ENCODE data around the gene KLHL17. TPM values are rescaled to one million over a fixed set of nuclear protein-coding genes. Genes with fewer than 3 reads are reported as not detected.
A peak's percentile ranks its signal among the peaks of the same experiment; 100 is the strongest.

The KLHL17 gene
- total and polyA plus RNA-seq, 9 of the 15 experiments (the other 6 are each of a cell fraction or from before 2014, with no cell fraction given): 0.14 to 84.8 (median 13.0) TPM

DNA sequence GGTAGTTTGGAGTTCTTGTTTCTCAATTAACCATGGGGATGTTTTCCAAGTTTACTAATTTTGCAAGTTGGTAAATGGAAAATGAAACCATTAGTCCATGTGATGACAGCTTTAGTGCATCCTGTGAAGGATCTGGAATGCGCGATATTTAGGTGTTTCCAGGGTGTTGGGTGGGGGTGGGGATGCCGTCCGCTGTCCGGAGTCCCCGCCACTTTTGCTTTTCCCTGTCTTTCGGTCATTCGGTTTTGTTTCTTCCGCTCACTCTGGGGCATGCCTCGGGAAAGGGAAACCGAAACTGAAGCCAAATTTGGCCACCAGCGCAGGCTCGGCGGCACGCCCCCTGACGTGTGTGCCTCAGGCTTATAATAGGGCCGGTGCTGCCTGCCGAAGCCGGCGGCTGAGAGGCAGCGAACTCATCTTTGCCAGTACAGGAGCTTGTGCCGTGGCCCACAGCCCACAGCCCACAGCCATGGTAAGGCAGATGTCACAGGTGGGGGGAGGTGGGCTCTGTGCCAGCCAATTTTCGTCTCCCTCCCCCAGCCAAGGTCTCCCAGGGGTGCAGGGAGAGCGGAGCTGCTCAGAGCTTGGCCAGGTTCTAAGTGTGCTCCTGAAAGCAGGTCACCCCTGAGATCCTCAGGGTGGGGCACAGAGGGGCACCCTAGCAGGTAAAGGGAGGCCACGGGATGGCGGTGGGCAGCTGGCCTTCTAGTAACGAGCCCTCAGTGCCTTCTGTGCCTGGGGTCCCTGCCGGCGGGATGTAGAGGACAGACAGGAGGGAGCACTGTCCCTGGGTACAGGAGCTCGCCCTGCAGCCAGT, 52.9 kb downstream of the KLHL17 start, which contains the start of gene ISG15 (continued):
- TF ChIP-seq, protein P1, sequence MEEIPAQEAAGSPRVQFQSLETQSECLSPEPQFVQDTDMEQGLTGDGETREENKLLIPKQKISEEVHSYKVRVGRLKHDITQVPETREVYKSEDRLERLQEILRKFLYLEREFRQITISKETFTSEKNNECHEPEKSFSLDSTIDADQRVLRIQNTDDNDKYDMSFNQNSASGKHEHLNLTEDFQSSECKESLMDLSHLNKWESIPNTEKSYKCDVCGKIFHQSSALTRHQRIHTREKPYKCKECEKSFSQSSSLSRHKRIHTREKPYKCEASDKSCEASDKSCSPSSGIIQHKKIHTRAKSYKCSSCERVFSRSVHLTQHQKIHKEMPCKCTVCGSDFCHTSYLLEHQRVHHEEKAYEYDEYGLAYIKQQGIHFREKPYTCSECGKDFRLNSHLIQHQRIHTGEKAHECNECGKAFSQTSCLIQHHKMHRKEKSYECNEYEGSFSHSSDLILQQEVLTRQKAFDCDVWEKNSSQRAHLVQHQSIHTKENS (CRISPR knock-in tag; IDR thresholded peaks at IDR 0.05): no peak
- TF ChIP-seq, protein P2, sequence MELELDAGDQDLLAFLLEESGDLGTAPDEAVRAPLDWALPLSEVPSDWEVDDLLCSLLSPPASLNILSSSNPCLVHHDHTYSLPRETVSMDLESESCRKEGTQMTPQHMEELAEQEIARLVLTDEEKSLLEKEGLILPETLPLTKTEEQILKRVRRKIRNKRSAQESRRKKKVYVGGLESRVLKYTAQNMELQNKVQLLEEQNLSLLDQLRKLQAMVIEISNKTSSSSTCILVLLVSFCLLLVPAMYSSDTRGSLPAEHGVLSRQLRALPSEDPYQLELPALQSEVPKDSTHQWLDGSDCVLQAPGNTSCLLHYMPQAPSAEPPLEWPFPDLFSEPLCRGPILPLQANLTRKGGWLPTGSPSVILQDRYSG (tag; conservative IDR thresholded peaks at IDR 0.05; ENCODE audit: low read depth): no peak
- TF ChIP-seq, protein P3, sequence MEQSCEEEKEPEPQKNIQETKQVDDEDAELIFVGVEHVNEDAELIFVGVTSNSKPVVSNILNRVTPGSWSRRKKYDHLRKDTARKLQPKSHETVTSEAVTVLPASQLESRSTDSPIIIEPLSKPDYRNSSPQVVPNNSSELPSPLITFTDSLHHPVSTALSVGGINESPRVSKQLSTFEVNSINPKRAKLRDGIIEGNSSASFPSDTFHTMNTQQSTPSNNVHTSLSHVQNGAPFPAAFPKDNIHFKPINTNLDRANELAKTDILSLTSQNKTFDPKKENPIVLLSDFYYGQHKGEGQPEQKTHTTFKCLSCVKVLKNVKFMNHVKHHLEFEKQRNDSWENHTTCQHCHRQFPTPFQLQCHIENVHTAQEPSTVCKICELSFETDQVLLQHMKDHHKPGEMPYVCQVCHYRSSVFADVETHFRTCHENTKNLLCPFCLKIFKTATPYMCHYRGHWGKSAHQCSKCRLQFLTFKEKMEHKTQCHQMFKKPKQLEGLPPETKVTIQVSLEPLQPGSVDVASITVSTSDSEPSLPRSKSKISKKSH (CRISPR knock-in tag; IDR thresholded peaks at IDR 0.05): no peak
- TF ChIP-seq SMC3 (conservative IDR thresholded peaks at IDR 0.05; ENCODE audit: insufficient read depth, low read depth, low read length): no peak
- TF ChIP-seq ATF7 (IDR thresholded peaks at IDR 0.05): peak; percentile 86
- TF ChIP-seq GABPB2 (CRISPR knock-in tag; conservative IDR thresholded peaks at IDR 0.05): no peak
- TF ChIP-seq PRPF4 (IDR thresholded peaks at IDR 0.05; ENCODE audit: insufficient read depth, low read depth, low read length, poor library complexity, severe bottlenecking): no peak
- no peak for TF ChIP-seq DNMT1 (IDR thresholded peaks at IDR 0.05)
- TF ChIP-seq MYC (IDR thresholded peaks at IDR 0.05; ENCODE audit: low read depth, low read length): peak; percentile 80
- no peak for TF ChIP-seq MYC (CRISPR knock-in tag; IDR thresholded peaks at IDR 0.05; ENCODE audit: borderline replicate concordance, low read depth)
- TF ChIP-seq SREBF1 (IDR thresholded peaks at IDR 0.05; ENCODE audit: borderline replicate concordance, low read depth, low read length): no peak
- no peak for TF ChIP-seq ZC3H4 (CRISPR knock-in tag; IDR thresholded peaks at IDR 0.05; ENCODE audit: borderline replicate concordance)
- TF ChIP-seq RBM39 (optimal IDR thresholded peaks at IDR 0.05; ENCODE audit: low read depth, low read length): no peak
- TF ChIP-seq KLF6 (CRISPR knock-in tag; IDR thresholded peaks at IDR 0.05; ENCODE audit: borderline replicate concordance): no peak
- no peak for TF ChIP-seq TSC22D4 (tag; IDR thresholded peaks at IDR 0.05)
- no peak for TF ChIP-seq BRCA1 (IDR thresholded peaks at IDR 0.05)
- TF ChIP-seq BRCA1 (CRISPR knock-in tag; IDR thresholded peaks at IDR 0.05): no peak
- no peak for TF ChIP-seq GATAD2A (IDR thresholded peaks at IDR 0.05)
- TF ChIP-seq, protein P4, sequence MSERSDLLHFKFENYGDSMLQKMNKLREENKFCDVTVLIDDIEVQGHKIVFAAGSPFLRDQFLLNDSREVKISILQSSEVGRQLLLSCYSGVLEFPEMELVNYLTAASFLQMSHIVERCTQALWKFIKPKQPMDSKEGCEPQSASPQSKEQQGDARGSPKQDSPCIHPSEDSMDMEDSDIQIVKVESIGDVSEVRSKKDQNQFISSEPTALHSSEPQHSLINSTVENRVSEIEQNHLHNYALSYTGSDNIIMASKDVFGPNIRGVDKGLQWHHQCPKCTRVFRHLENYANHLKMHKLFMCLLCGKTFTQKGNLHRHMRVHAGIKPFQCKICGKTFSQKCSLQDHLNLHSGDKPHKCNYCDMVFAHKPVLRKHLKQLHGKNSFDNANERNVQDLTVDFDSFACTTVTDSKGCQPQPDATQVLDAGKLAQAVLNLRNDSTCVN (CRISPR knock-in tag; IDR thresholded peaks at IDR 0.05): no peak
- peak; percentile 66 for TF ChIP-seq CBFA2T3 (IDR thresholded peaks at IDR 0.05)
- no peak for TF ChIP-seq BMI1 (IDR thresholded peaks at IDR 0.05; ENCODE audit: low read length)
- peak in 1 of 2 experiments; percentile 95; a peak in 2 of 4 replicates for TF ChIP-seq SRF (CRISPR knock-in tag; IDR thresholded peaks at IDR 0.05)
- no peak for TF ChIP-seq MCM3 (IDR thresholded peaks at IDR 0.05)
- TF ChIP-seq ZNF197 (CRISPR knock-in tag; IDR thresholded peaks at IDR 0.05; ENCODE audit: low read depth): no peak
- TF ChIP-seq SMARCA4 (IDR thresholded peaks at IDR 0.05): peak; percentile 72
